Measurements from ENCODE around the gene ABRAXAS1. TPM values are rescaled to one million over a fixed set of nuclear protein-coding genes. Genes with fewer than 3 reads are reported as not detected.
A peak's percentile ranks its signal among the peaks of the same experiment; 100 is the strongest.

Gene ABRAXAS1
- total RNA-seq, 6 experiments from 2014 or later, result 1.6 to 3.3 (median 2.6) TPM

- no peak overlapping the region for H3K27ac ChIP-seq
- 44% methylated on average over 3 of the region's 3 CpGs for WGBS (ENCODE audit: insufficient coverage, low coverage, low lambda C conversion rate, missing lambda C conversion rate)
- peak in 1 of 4 donors; percentile 5 for ATAC-seq
- TF ChIP-seq CTCF (IDR thresholded peaks at IDR 0.05) (no peak), POLR2A (IDR thresholded peaks at IDR 0.05) (no peak)
- no peak overlapping the region for H3K4me3 ChIP-seq
- H3K36me3 ChIP-seq, result no peaks in the 10 kb centered on the region
- no peak for DNase-seq
- intact Hi-C loops (cut with DNase I), result no loop called here
- H3K4me1 ChIP-seq, result peaks cover 0 to 17% (median 2%) of the 10 kb centered on the region in 4 donors
- no peaks in the 10 kb centered on the region for H3K9me3 ChIP-seq
- no peaks in the 10 kb centered on the region for H3K27me3 ChIP-seq
Measured at GRCh38 chr4:83486457-83487129, 1.7 kb upstream of the ABRAXAS1 start.

- DNase-seq (no peak), ATAC-seq (no peak)
- intact Hi-C loops (cut with DNase I), result no loop called here
Measured at GRCh38 chr4:83473966-83474365, 10.9 kb downstream of the ABRAXAS1 start.

GRCh38 chr4:83473423-83473822 is 11.5 kb downstream of the ABRAXAS1 start:
- Histone ChIP-seq H3K4me3 (no peak overlapping the region), H3K9me3 (no peaks in the 10 kb centered on the region), H3K27ac (no peak overlapping the region), H3K4me1 (no peaks in the 10 kb centered on the region), H3K36me3 (peaks cover 0 to 11% (median 0%) of the 10 kb centered on the region in 4 donors), H3K27me3 (no peaks in the 10 kb centered on the region)
- TF ChIP-seq CTCF (IDR thresholded peaks at IDR 0.05), result no peak
- no peak for TF ChIP-seq POLR2A (IDR thresholded peaks at IDR 0.05)
- no peak for ATAC-seq
- WGBS (ENCODE audit: insufficient coverage, low coverage, low lambda C conversion rate, missing lambda C conversion rate), result 75% methylated on average over 3 of the region's 4 CpGs
- intact Hi-C loops (cut with DNase I), result no loop called here
- DNase-seq, result no peak

More at GRCh38 chr4:83473966-83474365, 10.9 kb downstream of the ABRAXAS1 start:
- no peak overlapping the region for H3K4me3 ChIP-seq
- H3K27me3 ChIP-seq, result no peaks in the 10 kb centered on the region
- H3K27ac ChIP-seq, result no peak overlapping the region
- no peaks in the 10 kb centered on the region for H3K9me3 ChIP-seq
- H3K36me3 ChIP-seq, result peaks cover 0 to 7% (median 0%) of the 10 kb centered on the region in 4 donors
- TF ChIP-seq CTCF (IDR thresholded peaks at IDR 0.05), result no peak
- TF ChIP-seq POLR2A (IDR thresholded peaks at IDR 0.05), result no peak
- no peaks in the 10 kb centered on the region for H3K4me1 ChIP-seq
- 100% methylated on average over 2 of the region's 2 CpGs for WGBS (ENCODE audit: insufficient coverage, low coverage, low lambda C conversion rate, missing lambda C conversion rate)

- Histone ChIP-seq H3K27ac (peak overlapping the region; percentile 93 to 94 (median 93)), H3K4me3 (peak overlapping the region; percentile 72 to 75 (median 75)), H3K36me3 (peaks cover 0 to 44% (median 8%) of the 10 kb centered on the region in 4 donors), H3K9me3 (no peaks in the 10 kb centered on the region), H3K27me3 (no peaks in the 10 kb centered on the region), H3K4me1 (peaks cover 0 to 11% (median 4%) of the 10 kb centered on the region in 4 donors)
- ATAC-seq, result no peak
- no peak for DNase-seq
- WGBS (ENCODE audit: insufficient coverage, low coverage, low lambda C conversion rate, missing lambda C conversion rate), result 0% methylated on average over 7 of the region's 7 CpGs
- no peak for TF ChIP-seq POLR2A (IDR thresholded peaks at IDR 0.05)
- no peak for TF ChIP-seq CTCF (IDR thresholded peaks at IDR 0.05)
- intact Hi-C loops (cut with DNase I), result no loop called here
Measured at GRCh38 chr4:83456184-83456501, 28.8 kb downstream of the ABRAXAS1 start.
